Measurements from ENCODE around the gene WDR93.
"Not testable (repeated sequence)": the region's sequence is repeated elsewhere in the genome, so short reads cannot be mapped to it uniquely, and the experiment has no call there.

The WDR93 gene

GRCh38 chr15:89664441-89665350 is 25.9 kb upstream of the WDR93 start:
- DNase-seq = peak; percentile 7

- no peak for DNase-seq
Measured at GRCh38 chr15:89665449-89666181, 25.0 kb upstream of the WDR93 start.

GRCh38 chr15:89666184-89666857 is 24.3 kb upstream of the WDR93 start:
- DNase-seq = no peak

- no peak for DNase-seq
Measured at GRCh38 chr15:89666858-89667705, 23.5 kb upstream of the WDR93 start.

GRCh38 chr15:89667706-89667960 is 23.0 kb upstream of the WDR93 start:
- DNase-seq = no peak

GRCh38 chr15:89668171-89668570 is 22.4 kb upstream of the WDR93 start:
- no peak for DNase-seq

- no peak for DNase-seq
Measured at GRCh38 chr15:89669309-89669865, 21.2 kb upstream of the WDR93 start.

GRCh38 chr15:89669941-89670340 is 20.7 kb upstream of the WDR93 start:
- no peak for DNase-seq

- no peak for DNase-seq
Measured at GRCh38 chr15:89670971-89671560, 19.5 kb upstream of the WDR93 start.

- DNase-seq = no peak
Measured at GRCh38 chr15:89671687-89672086, 18.9 kb upstream of the WDR93 start.

- no peak for DNase-seq
Measured at GRCh38 chr15:89672221-89673164, 18.1 kb upstream of the WDR93 start.

GRCh38 chr15:89673165-89673512 is 17.5 kb upstream of the WDR93 start:
- DNase-seq = no peak

- DNase-seq = no peak
Measured at GRCh38 chr15:89674526-89674925, 16.1 kb upstream of the WDR93 start.

- DNase-seq = no peak
Measured at GRCh38 chr15:89675606-89676005, 15.0 kb upstream of the WDR93 start.

- DNase-seq = no peak
Measured at GRCh38 chr15:89677381-89677780, 13.2 kb upstream of the WDR93 start.

- DNase-seq = no peak
Measured at GRCh38 chr15:89679212-89679611, 11.4 kb upstream of the WDR93 start, which contains the start of gene PLIN1. Gene PLIN1 (minus strand): TSS chr15:89679367. CDS start chr15:89677489, 1,878 bp downstream.

- DNase-seq = peak; percentile 49
Measured at GRCh38 chr15:89680282-89680873, 10.2 kb upstream of the WDR93 start.

GRCh38 chr15:89681146-89681545 is 9.5 kb upstream of the WDR93 start:
- no peak for DNase-seq

- no peak for DNase-seq
Measured at GRCh38 chr15:89685995-89686394, 4.6 kb upstream of the WDR93 start.

- DNase-seq = no peak
Measured at GRCh38 chr15:89686522-89686921, 4.1 kb upstream of the WDR93 start.

- DNase-seq = not testable (repeated sequence)
Measured at GRCh38 chr15:89689930-89690275, 708 bp upstream of the WDR93 start.
